Stimulated activated CD4-positive, alpha-beta T cell treated with anti-CD3 and anti-CD28 coated beads, Interleukin-12 subunit alpha, Interleukin-12 subunit beta, amount 100 ng/mL, for 24 hours (primary cell): ENCODE results near the gene CORIN.
"Not testable (repeated sequence)": the region's sequence is repeated elsewhere in the genome, so short reads cannot be mapped to it uniquely, and the experiment has no call there.

Experiments
- DNase-seq, 2 experiments: peaks; one replicate each; pipeline ENCODE4 v3.0.0-alpha.2; 2020; ENCODE audit warnings: low read depth in 2 of 2

Gene CORIN

GRCh38 chr4:47566969-47567368, 270.9 kb downstream of the CORIN start:
- DNase-seq, result no peak

- DNase-seq, result no peak
Observed at GRCh38 chr4:47566566-47566965, 271.3 kb downstream of the CORIN start.

- no peak for DNase-seq
Observed at GRCh38 chr4:47562297-47562696, 275.6 kb downstream of the CORIN start.

- DNase-seq, result no peak
Observed at GRCh38 chr4:47561331-47561730, 276.5 kb downstream of the CORIN start.

DNA sequence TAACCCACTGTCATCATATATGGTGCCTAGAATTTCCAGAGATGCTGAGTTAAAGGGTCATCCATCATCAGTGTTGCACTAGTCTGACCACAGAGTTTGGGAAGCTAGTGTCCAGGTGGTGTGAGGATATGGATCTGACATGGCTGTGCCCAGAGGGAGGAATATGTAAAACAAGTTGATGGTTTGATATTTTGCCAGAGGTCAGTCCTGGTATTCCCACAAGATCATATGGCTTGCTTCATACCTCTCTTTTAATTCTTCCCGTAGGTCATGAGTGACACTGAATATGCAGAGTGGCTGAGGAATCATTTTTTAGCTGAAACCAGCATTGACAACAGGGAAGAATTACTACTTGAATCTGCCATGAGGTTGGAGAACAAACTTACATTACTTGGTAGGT, 277.2 kb downstream of the CORIN start:
- no peak for DNase-seq

DNA sequence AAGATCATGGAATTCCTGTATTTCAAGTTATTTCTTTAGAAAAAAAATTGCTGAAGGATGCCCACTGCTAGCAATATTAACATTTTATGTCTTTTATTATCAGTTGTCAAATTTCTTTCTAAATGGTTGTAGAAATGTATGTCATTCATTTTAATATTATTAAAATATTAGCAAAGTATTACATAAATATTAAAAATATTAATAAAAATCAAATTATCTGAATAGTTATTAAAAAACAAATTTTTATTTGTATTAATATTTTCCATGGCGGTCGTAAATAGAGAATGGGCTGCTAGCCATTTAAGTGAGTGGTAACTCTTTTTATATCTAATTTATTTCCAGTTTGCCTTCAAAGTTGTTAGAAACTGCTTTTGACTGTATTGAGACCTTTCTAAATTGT, 280.6 kb downstream of the CORIN start:
- no peak for DNase-seq

DNA sequence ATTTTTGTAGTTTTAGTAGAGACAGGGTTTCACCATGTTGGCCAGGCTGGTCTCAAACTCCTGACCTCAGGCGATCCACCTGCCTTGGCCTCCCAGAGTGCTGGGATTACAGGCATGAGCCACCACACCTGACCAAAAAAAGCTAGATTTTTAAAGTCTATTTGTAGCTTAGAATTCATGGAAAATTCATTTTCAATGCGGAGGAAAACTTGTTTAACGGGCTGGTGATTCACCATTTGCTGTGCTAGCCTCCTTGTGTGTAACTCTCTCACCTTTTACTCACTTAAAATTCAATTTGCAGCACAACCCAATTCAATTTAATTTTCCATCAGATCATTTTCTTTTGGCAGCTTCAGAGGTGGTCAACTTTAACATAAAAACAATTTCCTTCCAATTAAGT, 281.9 kb downstream of the CORIN start:
- DNase-seq, result not testable (repeated sequence)

- DNase-seq, result no peak
Observed at GRCh38 chr4:47553329-47554125, 284.3 kb downstream of the CORIN start.

DNA sequence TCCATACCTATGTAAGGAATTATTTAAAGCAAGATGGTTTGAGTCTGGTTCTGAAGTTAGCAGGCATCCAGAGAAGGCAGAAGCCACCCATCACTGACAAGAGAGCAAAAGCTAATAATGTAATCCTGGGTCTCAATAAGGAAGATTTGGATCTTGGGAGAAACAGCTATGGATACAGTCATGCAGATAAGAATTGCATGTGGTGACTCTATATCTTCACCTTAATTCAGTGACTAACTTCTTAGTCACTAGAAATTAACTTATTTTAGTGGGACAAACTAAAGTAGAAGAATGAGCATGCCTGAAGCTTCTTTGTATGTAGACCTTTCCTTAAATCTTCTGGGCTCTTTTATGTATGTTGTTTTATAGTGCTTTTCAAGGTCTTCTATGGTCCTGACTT, 286.2 kb downstream of the CORIN start:
- no peak for DNase-seq

DNA sequence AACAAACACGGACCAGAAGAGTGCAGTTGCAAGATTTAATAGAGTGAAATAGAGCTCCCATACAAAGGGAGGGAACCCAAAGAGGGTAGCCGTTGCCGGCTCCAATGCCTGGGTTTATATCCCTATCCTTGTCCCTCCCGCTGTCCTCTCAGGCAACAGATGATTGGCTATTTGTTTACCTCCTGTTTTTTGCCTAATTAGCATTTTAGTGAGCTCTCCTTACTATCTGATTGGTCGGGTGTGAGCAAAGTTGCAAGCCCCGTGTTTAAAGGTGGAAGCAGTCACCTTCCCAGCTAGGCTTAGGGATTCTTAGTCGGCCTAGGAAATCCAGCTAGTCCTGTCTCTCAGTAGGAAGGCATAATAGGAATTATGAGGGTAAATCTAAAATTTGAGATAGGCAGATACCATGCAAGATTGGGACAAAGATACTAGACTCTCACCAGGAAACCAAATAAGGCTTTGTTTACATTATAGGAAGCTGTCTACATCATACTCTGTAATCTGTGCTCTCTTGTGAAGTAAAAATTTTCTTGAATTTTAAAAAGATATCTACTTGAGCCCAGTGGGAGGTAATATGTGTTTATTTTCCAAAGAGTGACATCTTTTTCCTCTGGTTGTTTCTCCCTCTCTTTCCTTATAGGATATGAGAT, 286.8 kb downstream of the CORIN start:
- no peak for DNase-seq

GRCh38 chr4:47550357-47550756, 287.5 kb downstream of the CORIN start:
- DNase-seq, result not testable (repeated sequence)
